ENCODE measurements around the gene CSRP2.

Gene CSRP2

DNA sequence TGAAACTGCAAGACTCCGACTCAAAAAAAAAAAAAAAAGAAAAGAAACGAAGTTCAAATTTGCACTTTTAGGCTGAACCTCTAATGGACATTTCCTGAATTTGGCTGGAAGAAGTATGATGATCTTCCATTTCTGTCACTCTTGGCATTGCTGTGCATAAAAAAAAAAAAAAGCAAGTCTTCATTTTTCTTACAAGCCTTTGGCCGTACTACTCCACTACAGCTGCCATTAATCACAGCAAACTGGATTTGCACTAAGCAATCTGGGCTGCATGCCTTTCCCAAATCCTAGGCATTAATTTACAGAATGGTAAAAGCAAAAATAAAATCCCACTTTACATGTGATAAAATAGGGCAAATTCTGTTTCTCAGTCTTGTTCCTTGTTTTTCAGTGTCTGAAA, 7.1 kb downstream of the CSRP2 start:
- TF ChIP-seq, protein P1, sequence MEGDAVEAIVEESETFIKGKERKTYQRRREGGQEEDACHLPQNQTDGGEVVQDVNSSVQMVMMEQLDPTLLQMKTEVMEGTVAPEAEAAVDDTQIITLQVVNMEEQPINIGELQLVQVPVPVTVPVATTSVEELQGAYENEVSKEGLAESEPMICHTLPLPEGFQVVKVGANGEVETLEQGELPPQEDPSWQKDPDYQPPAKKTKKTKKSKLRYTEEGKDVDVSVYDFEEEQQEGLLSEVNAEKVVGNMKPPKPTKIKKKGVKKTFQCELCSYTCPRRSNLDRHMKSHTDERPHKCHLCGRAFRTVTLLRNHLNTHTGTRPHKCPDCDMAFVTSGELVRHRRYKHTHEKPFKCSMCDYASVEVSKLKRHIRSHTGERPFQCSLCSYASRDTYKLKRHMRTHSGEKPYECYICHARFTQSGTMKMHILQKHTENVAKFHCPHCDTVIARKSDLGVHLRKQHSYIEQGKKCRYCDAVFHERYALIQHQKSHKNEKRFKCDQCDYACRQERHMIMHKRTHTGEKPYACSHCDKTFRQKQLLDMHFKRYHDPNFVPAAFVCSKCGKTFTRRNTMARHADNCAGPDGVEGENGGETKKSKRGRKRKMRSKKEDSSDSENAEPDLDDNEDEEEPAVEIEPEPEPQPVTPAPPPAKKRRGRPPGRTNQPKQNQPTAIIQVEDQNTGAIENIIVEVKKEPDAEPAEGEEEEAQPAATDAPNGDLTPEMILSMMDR (IDR thresholded peaks at IDR 0.05; ENCODE audit: low read depth, low read length): no peak
- no peak overlapping the region for H3K4me3 ChIP-seq (ENCODE audit: low read depth, low read length)

DNA sequence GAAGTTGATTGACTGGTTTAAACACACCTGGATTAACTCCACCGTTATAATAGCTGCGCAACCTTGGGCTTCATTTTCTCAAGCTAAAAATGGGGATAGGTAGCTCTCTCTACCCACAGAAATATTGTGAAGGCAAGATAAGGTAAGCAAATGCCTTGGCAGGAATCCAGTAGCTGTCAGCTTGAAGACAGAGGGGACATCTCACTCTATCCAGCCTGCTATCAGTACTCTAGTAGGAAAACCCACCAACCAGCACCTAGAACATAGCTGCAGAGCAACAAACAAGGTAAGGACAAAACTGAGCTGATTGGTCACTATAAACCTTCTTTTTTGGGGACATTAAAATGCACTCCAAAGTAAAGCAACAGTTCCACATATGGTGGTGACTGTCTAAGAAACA, 7.7 kb downstream of the CSRP2 start:
- TF ChIP-seq, protein P1 (IDR thresholded peaks at IDR 0.05; ENCODE audit: low read depth, low read length): no peak

DNA sequence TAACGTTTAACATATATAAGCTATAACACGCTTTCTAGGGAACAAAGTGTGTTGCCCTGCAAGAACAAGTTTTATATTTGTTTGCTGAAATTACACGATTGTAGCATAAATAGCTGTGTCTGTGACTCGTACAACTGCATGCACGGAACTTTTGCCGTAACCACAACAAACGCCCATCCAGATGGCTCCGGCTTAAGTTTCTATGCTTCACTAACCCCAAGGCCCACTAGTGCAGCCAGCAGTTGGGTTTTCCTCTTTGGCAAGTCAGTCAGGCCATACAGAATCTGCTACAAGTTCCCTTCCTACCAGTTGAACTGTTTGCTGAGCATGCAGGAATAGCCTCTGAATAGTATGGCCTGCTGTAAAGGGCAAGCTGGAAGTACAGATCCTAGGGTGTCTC, 12.1 kb downstream of the CSRP2 start:
- TF ChIP-seq, protein P1 (IDR thresholded peaks at IDR 0.05; ENCODE audit: low read depth, low read length): no peak
- H3K4me3 ChIP-seq (ENCODE audit: low read depth, low read length): no peak overlapping the region

More for the DNA sequence above, 7.7 kb downstream of the CSRP2 start:
- H3K4me3 ChIP-seq (ENCODE audit: low read depth, low read length): no peak overlapping the region

- TF ChIP-seq, protein P1 (IDR thresholded peaks at IDR 0.05; ENCODE audit: low read depth, low read length): no peak
- H3K4me3 ChIP-seq (ENCODE audit: low read depth, low read length): no peak overlapping the region
Observed at GRCh38 chr12:76866151-76866567, 12.7 kb downstream of the CSRP2 start.

GRCh38 chr12:76864791-76865400, 13.9 kb downstream of the CSRP2 start:
- TF ChIP-seq, protein P1 (IDR thresholded peaks at IDR 0.05; ENCODE audit: low read depth, low read length): no peak
- no peak overlapping the region for H3K4me3 ChIP-seq (ENCODE audit: low read depth, low read length)

DNA sequence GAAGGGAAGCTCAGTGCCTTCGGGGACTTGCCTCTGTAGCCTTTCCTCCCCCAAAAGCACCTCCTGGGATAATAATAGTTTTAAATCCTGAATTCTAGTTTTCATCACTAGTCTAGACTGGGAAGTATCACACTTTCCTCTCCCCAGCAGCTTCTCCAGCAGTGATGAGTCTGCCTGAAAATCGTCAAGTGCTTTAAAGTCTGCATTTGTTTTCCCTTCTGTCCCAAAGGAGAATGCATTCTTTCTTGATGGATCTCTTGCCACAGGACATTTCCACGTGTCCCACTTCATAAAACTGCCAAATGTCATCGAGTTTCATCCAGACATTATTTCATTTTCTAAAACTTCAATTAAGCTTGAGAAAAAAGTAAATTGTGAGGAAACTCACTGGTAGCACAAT, 15.0 kb downstream of the CSRP2 start:
- TF ChIP-seq, protein P1 (IDR thresholded peaks at IDR 0.05; ENCODE audit: low read depth, low read length): no peak
- no peak overlapping the region for H3K4me3 ChIP-seq (ENCODE audit: low read depth, low read length)

DNA sequence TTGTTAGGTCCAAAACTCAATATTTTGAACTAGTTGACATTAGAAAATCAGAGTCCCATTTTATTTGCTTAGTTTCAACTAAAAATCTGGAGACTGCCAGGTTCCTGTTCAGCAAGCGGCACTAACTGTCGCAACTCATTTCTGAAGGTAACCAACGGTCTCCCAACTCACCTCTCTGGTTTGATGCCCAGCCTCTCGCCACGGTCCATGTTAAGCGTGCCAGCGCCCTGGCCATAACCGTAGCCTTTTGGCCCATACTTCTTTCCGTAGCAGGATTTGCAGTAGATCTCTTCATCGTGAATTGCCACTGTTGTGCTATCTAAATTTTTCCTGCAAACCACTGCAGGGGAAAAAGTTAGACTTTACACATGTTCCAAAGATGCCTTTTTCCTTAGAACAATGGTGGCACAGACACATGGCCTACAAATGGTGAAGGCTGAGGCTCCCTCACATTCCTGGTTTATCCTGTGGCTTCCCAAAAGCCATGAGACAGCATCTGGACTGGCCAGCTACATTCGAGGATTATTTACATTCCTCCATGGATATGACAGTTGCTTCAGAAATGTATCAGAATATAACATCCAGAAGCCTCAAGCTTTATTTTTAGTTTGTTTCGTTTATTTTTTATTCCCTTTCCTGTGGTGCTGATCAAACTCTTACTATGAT, 15.7 kb downstream of the CSRP2 start:
- TF ChIP-seq, protein P1 (IDR thresholded peaks at IDR 0.05; ENCODE audit: low read depth, low read length): no peak
- H3K4me3 ChIP-seq (ENCODE audit: low read depth, low read length): no peak overlapping the region

Measured in WI38 (cell line).